H9 (cell line): ENCODE results near the gene CASP8AP2. TPM values are rescaled to one million over a fixed set of nuclear protein-coding genes. Genes with fewer than 3 reads are reported as not detected.

Source experiments
- DNase-seq: peaks from one replicate; pipeline ENCODE4 v3.0.0-alpha.2; 2017
- H2AFZ ChIP-seq: one replicate; pipeline ENCODE4 v1.6.1; 2013; ENCODE audit warnings: mild to moderate bottlenecking, low read length, control low read depth, moderate library complexity
- H2AK5ac ChIP-seq: 2 replicates; pipeline ENCODE4 v1.6.1; 2013; ENCODE audit warnings: low read length, control low read depth, mixed read lengths; ENCODE audit not compliant: insufficient read length
- H2BK120ac ChIP-seq: one replicate; pipeline ENCODE4 v1.6.1; 2013; ENCODE audit warnings: low read depth, mild to moderate bottlenecking, low read length, control low read depth, inconsistent platforms; ENCODE audit not compliant: poor library complexity, severe bottlenecking
- H2BK12ac ChIP-seq: 2 replicates; pipeline ENCODE4 v1.6.1; 2013; ENCODE audit warnings: low read length, control low read depth, mixed read lengths, low read depth; ENCODE audit not compliant: insufficient read length
- H2BK15ac ChIP-seq: 2 replicates; pipeline ENCODE4 v1.6.1; 2013; ENCODE audit warnings: low read depth, low read length, control low read depth
- H2BK20ac ChIP-seq: one replicate; pipeline ENCODE4 v1.6.1; 2013; ENCODE audit warnings: low read depth, mild to moderate bottlenecking, low read length, control low read depth, inconsistent platforms; ENCODE audit not compliant: poor library complexity, severe bottlenecking
- H2BK5ac ChIP-seq: 2 replicates; pipeline ENCODE4 v1.6.1; 2013; ENCODE audit warnings: low read length, control low read depth, mixed read lengths; ENCODE audit not compliant: insufficient read length
- H3K14ac ChIP-seq: 2 replicates; pipeline ENCODE4 v1.6.1; 2013; ENCODE audit warnings: low read length, control low read depth; ENCODE audit not compliant: insufficient read depth
- H3K18ac ChIP-seq: 2 replicates; pipeline ENCODE4 v1.6.1; 2013; ENCODE audit warnings: low read depth, mild to moderate bottlenecking, mixed read lengths, low read length, control low read depth; ENCODE audit not compliant: insufficient read length
- H3K23ac ChIP-seq: 2 replicates; pipeline ENCODE4 v1.6.1; 2013; ENCODE audit warnings: low read length, control low read depth, mixed read lengths, low read depth; ENCODE audit not compliant: insufficient read length
- H3K23me2 ChIP-seq: 2 replicates; pipeline ENCODE4 v1.6.1; 2013; ENCODE audit warnings: low read depth, mild to moderate bottlenecking, mixed read lengths, low read length, control low read depth; ENCODE audit not compliant: insufficient read length, poor library complexity, severe bottlenecking
- H3K27ac ChIP-seq: 2 replicates; pipeline ENCODE4 v1.5.1; 2013; ENCODE audit warnings: low read length, control low read depth, mixed read lengths, low read depth; ENCODE audit not compliant: insufficient read length
- H3K27me3 ChIP-seq: 2 replicates; pipeline ENCODE4 v1.6.1; 2013; ENCODE audit warnings: low read length, control low read depth, inconsistent platforms; ENCODE audit not compliant: insufficient read depth
- H3K4ac ChIP-seq: 2 replicates; pipeline ENCODE4 v1.6.1; 2013; ENCODE audit warnings: low read depth, mild to moderate bottlenecking, control low read depth, inconsistent platforms, low read length, moderate library complexity
- H3K4me1 ChIP-seq: 2 replicates; pipeline ENCODE4 v1.6.1; 2013; ENCODE audit warnings: low read length, control low read depth, inconsistent platforms; ENCODE audit not compliant: insufficient read depth
- H3K4me2 ChIP-seq: 2 replicates; pipeline ENCODE4 v1.6.1; 2013; ENCODE audit warnings: low read length, control low read depth, mixed read lengths; ENCODE audit not compliant: insufficient read length, insufficient read depth
- H3K56ac ChIP-seq: 2 replicates; pipeline ENCODE4 v1.6.1; 2013; ENCODE audit warnings: low read depth, mild to moderate bottlenecking, mixed read lengths, low read length, control low read depth; ENCODE audit not compliant: insufficient read length
- H3K79me1 ChIP-seq: 2 replicates; pipeline ENCODE4 v1.6.1; 2013; ENCODE audit warnings: low read depth, mild to moderate bottlenecking, moderate library complexity, low read length, control low read depth, inconsistent platforms; ENCODE audit not compliant: insufficient read depth, poor library complexity, severe bottlenecking
- H3K79me2 ChIP-seq: 2 replicates; pipeline ENCODE4 v1.6.1; 2013; ENCODE audit warnings: low read length, control low read depth, inconsistent platforms; ENCODE audit not compliant: insufficient read depth
- H3K9ac ChIP-seq: 2 replicates; pipeline ENCODE4 v1.6.1; 2013; ENCODE audit warnings: low read length, control low read depth, mixed read lengths; ENCODE audit not compliant: insufficient read length; ENCODE audit errors: extremely low read depth
- H3K9me3 ChIP-seq: one replicate; pipeline ENCODE4 v1.6.1; 2013; ENCODE audit warnings: low read depth, low read length, inconsistent platforms; ENCODE audit not compliant: control insufficient read depth
- H3T11ph ChIP-seq: one replicate; pipeline ENCODE4 v1.6.1; 2013; ENCODE audit warnings: mild to moderate bottlenecking, low read length, control low read depth, inconsistent platforms
- H4K20me1 ChIP-seq: one replicate; pipeline ENCODE4 v1.6.1; 2013; ENCODE audit not compliant: control insufficient read depth, insufficient read length, insufficient read depth
- H4K5ac ChIP-seq: 2 replicates; pipeline ENCODE4 v1.6.1; 2013; ENCODE audit warnings: low read depth, mild to moderate bottlenecking, mixed read lengths, low read length, control low read depth; ENCODE audit not compliant: insufficient read length
- H4K8ac ChIP-seq: replicated peaks from 2 replicates; pipeline ENCODE4 v1.6.1; 2013; ENCODE audit warnings: low read length, control low read depth, mixed read lengths, low read depth; ENCODE audit not compliant: insufficient read length
- H4K91ac ChIP-seq: 2 replicates; pipeline ENCODE4 v1.6.1; 2013; ENCODE audit warnings: low read depth, mild to moderate bottlenecking, moderate library complexity, mixed read lengths, low read length, control low read depth; ENCODE audit not compliant: insufficient read length
- H3K27ac Mint-ChIP-seq, 3 experiments: 2 replicates in 2 of 3; 3 replicates in 1 of 3; pipeline ENCODE4 v1.8.0; 2020 to 2021; ENCODE audit warnings: mixed read lengths in 3 of 3, mild to moderate bottlenecking in 1 of 3, moderate library complexity in 1 of 3
- H3K27me3 Mint-ChIP-seq: 2 replicates; pipeline ENCODE4 v1.8.0; 2021; ENCODE audit warnings: low read depth, mild to moderate bottlenecking, moderate library complexity, mixed read lengths
- H3K36me3 Mint-ChIP-seq, 3 experiments: 2 replicates in 2 of 3; 3 replicates in 1 of 3; pipeline ENCODE4 v1.8.0; 2020 to 2021; ENCODE audit warnings: low read depth in 3 of 3, mixed read lengths in 3 of 3; ENCODE audit not compliant: insufficient read depth in 1 of 3
- H3K4me1 Mint-ChIP-seq, 2 experiments: 2 replicates each; pipeline ENCODE4 v1.8.0; 2020; ENCODE audit warnings: mixed read lengths in 2 of 2
- H3K4me3 Mint-ChIP-seq, 2 experiments: 2 replicates in 1 of 2; 3 replicates in 1 of 2; pipeline ENCODE4 v1.8.0; 2020 to 2021; ENCODE audit warnings: mild to moderate bottlenecking in 2 of 2, mixed read lengths in 2 of 2, moderate library complexity in 1 of 2
- H3K9me3 Mint-ChIP-seq, 2 experiments: 2 replicates in 1 of 2; 3 replicates in 1 of 2; pipeline ENCODE4 v1.8.0; 2020; ENCODE audit warnings: mild to moderate bottlenecking in 2 of 2, mixed read lengths in 2 of 2, moderate library complexity in 1 of 2
- WGBS: extraction: QIAGEN DNeasy Blood & Tissue Kit; methylation state at CpG from one replicate; pipeline ENCODE4 v1.1.7; 2013; ENCODE audit warnings: missing lambda C conversion rate, low lambda C conversion rate, mixed read lengths; ENCODE audit not compliant: insufficient read length; ENCODE audit errors: extremely low coverage; 5-methylcytosine and 5-hydroxymethylcytosine counted together
- total RNA-seq: library from RNA; stranded (reverse); gene quantifications from 2 replicates; pipeline ENCODE4 v1.2.1, GENCODE V29; 2021
- TF ChIP-seq, protein P1 (sequence below): fragments of 200-600 bp; sonication (generic); conservative IDR thresholded peaks from 3 replicates; pipeline ENCODE4 v1.8.0; 2021; ENCODE audit warnings: antibody characterized with exemption, mild to moderate bottlenecking

CASP8AP2 gene
- total RNA-seq, 1 experiment from 2014 or later: 33.6 TPM

DNA sequence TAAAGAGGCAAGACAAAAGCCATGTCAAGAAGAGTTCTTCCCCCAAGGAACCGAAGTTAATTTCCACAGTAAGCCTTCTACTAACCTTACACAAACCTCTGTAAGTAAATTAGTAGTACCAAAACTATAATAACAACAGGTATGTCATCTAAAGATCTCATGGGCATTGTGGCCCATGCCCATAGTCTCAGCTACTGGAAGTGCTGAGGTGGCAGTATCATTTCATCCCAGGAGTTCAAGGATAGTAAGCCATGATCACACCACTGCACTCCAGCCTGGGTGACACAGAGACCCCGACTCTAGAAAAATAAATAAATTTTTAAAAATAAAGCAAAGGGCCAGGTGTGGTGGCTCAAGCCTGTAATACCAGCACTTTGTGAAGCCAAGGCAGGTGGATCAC lies 39.3 kb upstream of the CASP8AP2 start:
- Histone ChIP-seq H2BK120ac (no peak overlapping the region), H3K4me2 (no peak overlapping the region), H3K23me2 (no peaks in the 10 kb centered on the region), H3K79me1 (peaks cover 3% of the 10 kb centered on the region), H3K27ac (no peak overlapping the region), H3K56ac (no peak overlapping the region), H2BK5ac (no peak overlapping the region), H2BK15ac (no peak overlapping the region), H3K14ac (no peak overlapping the region), H3K23ac (no peak overlapping the region), H4K91ac (no peak overlapping the region), H2AFZ (no peak overlapping the region), H3K9me3 (no peaks in the 10 kb centered on the region), H3T11ph (no peak overlapping the region), H2AK5ac (no peak overlapping the region), H3K18ac (no peak overlapping the region), H4K5ac (no peak overlapping the region), H4K8ac (no peak overlapping the region), H3K9ac (no peak overlapping the region), H3K4ac (no peak overlapping the region), H2BK12ac (no peak overlapping the region), H2BK20ac (no peak overlapping the region), H3K4me1 (no peaks in the 10 kb centered on the region), H3K27me3 (no peaks in the 10 kb centered on the region), H3K79me2 (no peaks in the 10 kb centered on the region; the same call in 1 of the 2 replicates), H4K20me1 (no peaks in the 10 kb centered on the region)
- peaks cover 0 to 12% of the 10 kb centered on the region in 2 experiments; a peak in 2 of 4 replicates for H3K4me1 Mint-ChIP-seq
- TF ChIP-seq, protein P1, sequence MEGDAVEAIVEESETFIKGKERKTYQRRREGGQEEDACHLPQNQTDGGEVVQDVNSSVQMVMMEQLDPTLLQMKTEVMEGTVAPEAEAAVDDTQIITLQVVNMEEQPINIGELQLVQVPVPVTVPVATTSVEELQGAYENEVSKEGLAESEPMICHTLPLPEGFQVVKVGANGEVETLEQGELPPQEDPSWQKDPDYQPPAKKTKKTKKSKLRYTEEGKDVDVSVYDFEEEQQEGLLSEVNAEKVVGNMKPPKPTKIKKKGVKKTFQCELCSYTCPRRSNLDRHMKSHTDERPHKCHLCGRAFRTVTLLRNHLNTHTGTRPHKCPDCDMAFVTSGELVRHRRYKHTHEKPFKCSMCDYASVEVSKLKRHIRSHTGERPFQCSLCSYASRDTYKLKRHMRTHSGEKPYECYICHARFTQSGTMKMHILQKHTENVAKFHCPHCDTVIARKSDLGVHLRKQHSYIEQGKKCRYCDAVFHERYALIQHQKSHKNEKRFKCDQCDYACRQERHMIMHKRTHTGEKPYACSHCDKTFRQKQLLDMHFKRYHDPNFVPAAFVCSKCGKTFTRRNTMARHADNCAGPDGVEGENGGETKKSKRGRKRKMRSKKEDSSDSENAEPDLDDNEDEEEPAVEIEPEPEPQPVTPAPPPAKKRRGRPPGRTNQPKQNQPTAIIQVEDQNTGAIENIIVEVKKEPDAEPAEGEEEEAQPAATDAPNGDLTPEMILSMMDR: no peak
- H3K9me3 Mint-ChIP-seq: no peaks in the 10 kb centered on the region
- peaks cover 64 to 82% (median 80%) of the 10 kb centered on the region in 3 experiments for H3K36me3 Mint-ChIP-seq
- H3K4me3 Mint-ChIP-seq: no peak overlapping the region
- no peaks in the 10 kb centered on the region for H3K27me3 Mint-ChIP-seq
- no CpG with 5 or more reads among the region's 2 CpGs for WGBS
- DNase-seq: no peak
- no peak overlapping the region for H3K27ac Mint-ChIP-seq
